ENCODE measurements around the gene MMP17. TPM values are rescaled to one million over a fixed set of nuclear protein-coding genes. Genes with fewer than 3 reads are reported as not detected.

Gene MMP17
- total and polyA plus RNA-seq, 8 donors: 0.46 to 3.1 (median 2.1) TPM; not detected in 2

DNA sequence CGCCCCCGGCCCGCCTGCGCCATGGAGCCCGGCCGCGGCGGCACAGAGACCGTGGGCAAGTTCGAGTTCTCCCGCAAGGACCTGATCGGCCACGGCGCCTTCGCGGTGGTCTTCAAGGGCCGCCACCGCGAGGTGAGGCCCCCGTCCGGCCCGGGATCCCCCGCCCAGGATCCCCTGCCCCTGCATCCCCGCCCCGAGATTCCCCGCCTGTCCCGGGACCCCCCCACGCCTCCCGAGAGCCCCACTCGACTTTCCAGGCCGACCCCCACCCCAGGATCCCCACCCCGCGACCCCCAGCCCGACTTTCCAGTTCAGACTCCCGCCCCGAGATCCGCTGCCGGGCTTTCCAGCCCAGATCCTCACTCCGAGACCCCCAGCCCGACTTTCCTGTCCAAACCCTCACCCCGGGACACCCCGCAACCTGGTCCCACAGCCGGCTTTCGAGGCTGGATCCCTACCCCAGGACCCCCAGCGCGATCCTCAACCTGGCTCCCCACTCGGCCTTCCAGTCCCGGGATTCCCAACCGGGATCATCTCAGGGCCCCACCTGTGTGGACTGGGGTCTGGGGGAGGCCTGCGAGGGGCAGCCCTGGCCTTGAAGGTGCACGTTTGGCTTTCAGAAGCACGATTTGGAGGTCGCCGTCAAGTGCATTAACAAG lies 66.9 kb downstream of the MMP17 start:
- 1 to 2% (median 1%) methylated on average over 19 to 53 of the region's 54 CpGs for WGBS, 5 donors
- H3K27me3 ChIP-seq: no peaks in the 10 kb centered on the region
- intact Hi-C loops (cut with DNase I; ENCODE audit: low total_unique reads): no loop called here
- peaks cover 0 to 27% (median 17%) of the 10 kb centered on the region in 4 donors for H3K36me3 ChIP-seq
- H3K27ac ChIP-seq: peak overlapping the region; percentile 92 to 100 (median 98)
- H3K9me3 ChIP-seq: no peaks in the 10 kb centered on the region
- DNase-seq: peak; percentile 30 to 63
- H3K4me3 ChIP-seq: peak overlapping the region; percentile 69 to 79 (median 78)
- TF ChIP-seq POLR2AphosphoS5 (IDR thresholded peaks at IDR 0.05): no peak
- TF ChIP-seq EP300 (IDR thresholded peaks at IDR 0.05): no peak
- TF ChIP-seq POLR2A (IDR thresholded peaks at IDR 0.05): no peak
- TF ChIP-seq CTCF (IDR thresholded peaks at IDR 0.05): no peak
- peaks cover 22 to 57% (median 43%) of the 10 kb centered on the region in 4 donors for H3K4me1 ChIP-seq

GRCh38 chr12:131895640-131896079 lies 67.5 kb downstream of the MMP17 start:
- TF ChIP-seq EP300 (IDR thresholded peaks at IDR 0.05) (no peak), CTCF (IDR thresholded peaks at IDR 0.05) (no peak), POLR2AphosphoS5 (IDR thresholded peaks at IDR 0.05) (no peak), POLR2A (IDR thresholded peaks at IDR 0.05) (no peak)
- H3K36me3 ChIP-seq: peaks cover 0 to 27% (median 22%) of the 10 kb centered on the region in 4 donors
- H3K27ac ChIP-seq: peak overlapping the region; percentile 92 to 100 (median 98)
- no peaks in the 10 kb centered on the region for H3K27me3 ChIP-seq
- peak overlapping the region; percentile 69 to 79 (median 78) for H3K4me3 ChIP-seq
- H3K9me3 ChIP-seq: no peaks in the 10 kb centered on the region
- WGBS, 5 donors: 0 to 7% (median 1%) methylated on average over 5 to 12 of the region's 12 CpGs
- intact Hi-C loops (cut with DNase I; ENCODE audit: low total_unique reads): no loop called here
- no peak for DNase-seq
- peaks cover 26 to 63% (median 48%) of the 10 kb centered on the region in 4 donors for H3K4me1 ChIP-seq

DNA sequence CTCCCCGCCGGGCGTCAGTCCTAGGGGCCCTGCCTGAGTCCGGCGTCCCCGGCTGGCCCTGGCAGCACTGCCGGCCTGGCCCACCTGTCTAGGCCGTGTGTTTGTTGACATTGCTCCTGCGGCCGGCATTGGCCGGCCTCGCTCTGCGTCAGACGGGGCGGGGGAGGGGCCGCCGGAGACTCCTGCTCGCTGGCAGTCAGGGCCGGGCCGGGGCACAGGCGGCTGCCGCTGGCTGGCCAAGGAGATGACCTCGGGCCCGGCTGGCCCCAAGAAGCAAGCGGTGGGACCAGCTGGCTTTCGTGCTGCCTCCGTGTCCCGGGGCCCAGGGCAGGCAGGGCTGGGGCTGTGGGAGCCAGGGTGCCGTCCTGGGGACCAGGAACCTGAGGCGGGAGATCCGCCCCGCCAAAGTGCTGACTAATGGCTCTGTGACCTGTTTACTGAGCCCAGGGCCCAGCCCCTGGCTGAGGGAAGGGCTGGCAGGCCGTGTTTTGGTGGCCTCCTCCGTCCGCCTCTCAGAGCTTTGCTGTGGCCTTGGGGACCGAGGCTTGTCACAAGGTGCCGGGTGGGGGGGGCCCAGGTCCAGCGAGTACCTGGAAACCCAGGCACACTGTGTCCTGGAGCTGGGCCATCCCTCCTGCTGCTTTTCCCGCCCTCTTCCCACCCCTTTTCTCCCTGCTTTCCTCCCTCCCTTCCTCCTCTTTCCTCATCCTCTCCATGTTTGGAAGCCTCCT lies 68.1 kb downstream of the MMP17 start:
- TF ChIP-seq CTCF (IDR thresholded peaks at IDR 0.05) (no peak), POLR2A (IDR thresholded peaks at IDR 0.05) (peak in 2 of 4 donors; percentile 74 to 93), POLR2AphosphoS5 (IDR thresholded peaks at IDR 0.05) (peak; percentile 80 to 90 (median 90)), EP300 (IDR thresholded peaks at IDR 0.05) (peak; percentile 32)
- intact Hi-C loops (cut with DNase I; ENCODE audit: low total_unique reads): no loop called here
- peak; percentile 96 to 97 for DNase-seq
- H3K4me1 ChIP-seq: peaks cover 32 to 68% (median 54%) of the 10 kb centered on the region in 4 donors
- WGBS, 5 donors: 1 to 15% (median 2%) methylated on average over 4 to 39 of the region's 39 CpGs
- no peaks in the 10 kb centered on the region for H3K9me3 ChIP-seq
- peaks cover 0 to 27% (median 22%) of the 10 kb centered on the region in 4 donors for H3K36me3 ChIP-seq
- no peaks in the 10 kb centered on the region for H3K27me3 ChIP-seq
- H3K4me3 ChIP-seq: peak overlapping the region; percentile 69 to 79 (median 78)
- peak overlapping the region; percentile 92 to 100 (median 98) for H3K27ac ChIP-seq

GRCh38 chr12:131896811-131897270 lies 68.6 kb downstream of the MMP17 start:
- TF ChIP-seq POLR2A (IDR thresholded peaks at IDR 0.05) (no peak), POLR2AphosphoS5 (IDR thresholded peaks at IDR 0.05) (peak in 1 of 3 donors; percentile 70)
- no peaks in the 10 kb centered on the region for H3K27me3 ChIP-seq
- peak overlapping the region; percentile 92 to 100 (median 98) for H3K27ac ChIP-seq
- peaks cover 38 to 74% (median 60%) of the 10 kb centered on the region in 4 donors for H3K4me1 ChIP-seq
- intact Hi-C loops (cut with DNase I; ENCODE audit: low total_unique reads): no loop called here
- no peak for DNase-seq
- H3K36me3 ChIP-seq: peaks cover 0 to 27% (median 22%) of the 10 kb centered on the region in 4 donors
- no peaks in the 10 kb centered on the region for H3K9me3 ChIP-seq
- WGBS, 5 donors: 33 to 55% (median 43%) methylated on average over 9 to 14 of the region's 14 CpGs
- H3K4me3 ChIP-seq: peak overlapping the region; percentile 69 to 79 (median 78)
